Measurements from ENCODE around the gene FER.

DNA sequence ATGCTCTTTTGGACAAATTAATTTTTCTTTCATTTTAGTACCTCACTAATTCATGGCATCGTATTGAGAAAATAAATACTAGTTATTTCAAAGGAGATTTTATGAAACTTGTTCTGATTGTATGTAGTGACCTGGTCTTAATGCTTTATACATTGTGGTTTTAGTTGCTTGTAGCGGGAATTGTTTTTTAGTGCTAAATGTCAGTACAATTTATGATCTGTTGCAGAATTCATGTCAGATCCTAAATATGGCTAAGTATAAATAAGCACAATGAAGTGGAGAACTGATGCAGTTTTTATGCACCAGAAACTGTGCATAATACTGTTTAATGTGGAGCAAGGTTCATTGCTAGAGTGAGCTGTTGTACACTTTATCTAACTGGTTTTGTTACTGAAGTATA, 353.3 kb downstream of the FER start:
- TF ChIP-seq, protein P1, sequence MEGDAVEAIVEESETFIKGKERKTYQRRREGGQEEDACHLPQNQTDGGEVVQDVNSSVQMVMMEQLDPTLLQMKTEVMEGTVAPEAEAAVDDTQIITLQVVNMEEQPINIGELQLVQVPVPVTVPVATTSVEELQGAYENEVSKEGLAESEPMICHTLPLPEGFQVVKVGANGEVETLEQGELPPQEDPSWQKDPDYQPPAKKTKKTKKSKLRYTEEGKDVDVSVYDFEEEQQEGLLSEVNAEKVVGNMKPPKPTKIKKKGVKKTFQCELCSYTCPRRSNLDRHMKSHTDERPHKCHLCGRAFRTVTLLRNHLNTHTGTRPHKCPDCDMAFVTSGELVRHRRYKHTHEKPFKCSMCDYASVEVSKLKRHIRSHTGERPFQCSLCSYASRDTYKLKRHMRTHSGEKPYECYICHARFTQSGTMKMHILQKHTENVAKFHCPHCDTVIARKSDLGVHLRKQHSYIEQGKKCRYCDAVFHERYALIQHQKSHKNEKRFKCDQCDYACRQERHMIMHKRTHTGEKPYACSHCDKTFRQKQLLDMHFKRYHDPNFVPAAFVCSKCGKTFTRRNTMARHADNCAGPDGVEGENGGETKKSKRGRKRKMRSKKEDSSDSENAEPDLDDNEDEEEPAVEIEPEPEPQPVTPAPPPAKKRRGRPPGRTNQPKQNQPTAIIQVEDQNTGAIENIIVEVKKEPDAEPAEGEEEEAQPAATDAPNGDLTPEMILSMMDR (conservative IDR thresholded peaks at IDR 0.05): no peak
- TF ChIP-seq EZH2 (IDR thresholded peaks at IDR 0.05; ENCODE audit: low read depth): no peak
